GM11168 (cell line): ENCODE results near the gene WBP2.
"Not testable (repeated sequence)": the region's sequence is repeated elsewhere in the genome, so short reads cannot be mapped to it uniquely, and the experiment has no call there.

Experiments
- in situ Hi-C: fragments of 300-500 bp; cut with MboI; formaldehyde crosslinking; loops from one replicate; pipeline ENCODE4 v1.12.0; 2022; ENCODE audit warnings: low sequenced_read_pairs; ENCODE audit not compliant: unreplicated experiment

The WBP2 gene

DNA sequence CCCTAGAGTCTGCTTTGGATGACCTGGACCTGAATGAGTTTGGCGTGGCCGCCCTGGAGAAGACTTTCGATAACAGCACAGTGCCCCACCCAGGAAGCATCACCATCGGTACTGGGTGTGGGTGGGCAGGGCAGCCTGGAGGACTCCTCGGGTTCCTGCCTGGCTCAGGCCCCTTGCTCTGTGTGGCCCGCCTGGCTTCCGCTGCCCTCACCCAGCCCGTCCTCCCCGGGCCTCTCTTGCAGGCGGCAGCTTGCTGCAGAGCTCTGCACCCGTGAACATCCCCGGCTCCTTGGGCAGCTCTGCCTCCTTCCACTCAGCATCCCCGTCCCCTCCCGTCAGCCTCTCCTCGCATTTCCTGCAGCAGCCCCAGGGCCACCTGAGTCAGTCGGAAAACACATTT, 35.5 kb downstream of the WBP2 start:
- in situ Hi-C loops: no loop called here

DNA sequence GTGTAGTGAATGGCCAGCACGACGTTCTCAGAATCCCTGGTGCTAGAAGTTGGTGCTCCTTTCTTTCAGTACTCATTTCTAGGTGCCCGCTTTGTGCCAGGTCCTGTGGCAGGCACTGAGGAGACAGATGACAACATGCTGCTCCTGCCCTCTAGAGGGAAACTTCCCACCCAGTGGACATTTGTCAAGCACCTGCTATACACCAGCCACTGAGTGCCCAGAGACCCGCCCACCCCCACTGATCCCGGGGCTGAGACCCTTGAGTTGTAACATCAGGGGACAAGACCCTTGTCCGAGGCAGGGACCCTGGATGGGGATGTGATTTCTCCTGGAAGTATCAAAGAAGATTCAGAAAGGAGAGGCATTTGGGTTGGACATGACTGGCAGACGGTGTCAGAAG, 36.0 kb downstream of the WBP2 start:
- in situ Hi-C loops: no loop called here

- in situ Hi-C loops: no loop called here
Measured at GRCh38 chr17:75818326-75818885, 36.7 kb downstream of the WBP2 start.

GRCh38 chr17:75817571-75817970, 37.6 kb downstream of the WBP2 start:
- in situ Hi-C loops: no loop called here

- in situ Hi-C loops: no loop called here
Measured at GRCh38 chr17:75816693-75817092, 38.4 kb downstream of the WBP2 start.

GRCh38 chr17:75815399-75815798, 39.7 kb downstream of the WBP2 start:
- in situ Hi-C loops: no loop called here

GRCh38 chr17:75814900-75815373, 40.2 kb downstream of the WBP2 start:
- in situ Hi-C loops: no loop called here

DNA sequence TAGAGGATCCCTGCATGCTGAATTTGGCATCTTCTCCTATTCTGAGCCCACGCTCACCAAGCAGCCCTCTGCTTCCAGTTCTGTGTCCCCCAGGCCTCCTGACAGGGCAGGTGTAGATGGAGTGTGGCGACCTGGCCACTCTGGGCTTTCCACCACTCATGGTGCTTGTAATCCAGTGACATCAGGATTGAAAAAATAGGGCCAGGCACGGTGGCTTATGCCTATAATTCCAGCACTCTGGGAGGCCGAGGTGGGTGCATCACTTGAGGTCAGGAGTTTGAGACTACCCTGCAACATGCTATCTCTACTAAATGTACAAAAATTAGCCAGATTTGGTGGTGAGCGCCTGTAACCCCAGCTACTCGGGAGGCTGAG, 41.1 kb downstream of the WBP2 start:
- in situ Hi-C loops: no loop called here

DNA sequence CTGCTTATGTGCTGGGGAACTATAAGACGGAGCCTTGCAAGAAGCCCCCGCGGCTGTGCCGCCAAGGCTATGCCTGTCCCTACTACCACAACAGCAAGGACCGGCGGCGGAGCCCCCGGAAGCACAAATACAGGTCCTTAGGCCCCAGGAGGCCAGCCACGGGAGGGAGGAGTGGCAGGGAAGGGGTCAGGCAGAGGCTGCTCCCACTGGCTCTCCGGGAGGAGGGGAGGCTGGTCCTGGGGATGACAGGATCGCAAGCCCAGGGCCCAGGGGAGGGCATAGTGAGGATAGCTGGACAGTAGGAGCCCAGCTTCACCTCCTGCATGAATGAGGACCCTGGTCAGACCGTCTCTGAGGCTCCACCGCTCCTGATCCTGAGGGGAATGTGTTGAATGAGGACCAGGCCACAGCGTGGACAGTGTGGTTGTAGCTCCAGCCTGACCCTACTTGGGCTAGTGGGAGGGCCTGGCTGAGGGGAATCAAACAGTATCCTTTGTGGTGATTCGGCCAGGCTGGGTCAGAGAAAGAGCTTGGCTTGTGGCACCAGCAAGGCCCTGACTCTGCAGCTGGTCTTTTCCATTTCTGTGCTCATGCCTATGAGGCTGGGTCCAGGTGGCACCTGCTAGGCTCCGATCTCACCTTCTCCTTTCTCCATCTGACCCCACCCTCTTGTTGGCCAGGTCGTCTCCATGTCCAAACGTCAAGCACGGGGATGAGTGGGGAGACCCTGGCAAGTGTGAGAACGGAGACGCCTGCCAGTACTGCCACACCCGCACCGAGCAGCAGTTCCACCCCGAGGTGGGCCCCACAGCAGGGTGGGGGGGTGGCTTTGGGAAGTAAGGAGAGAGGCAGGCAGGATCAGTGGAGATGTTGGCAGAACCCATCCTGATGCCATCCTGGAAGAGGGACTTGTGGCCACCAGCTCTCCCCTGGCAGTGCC, 41.8 kb downstream of the WBP2 start:
- in situ Hi-C loops: no loop called here

- in situ Hi-C loops: no loop called here
Measured at GRCh38 chr17:75812096-75813013, 42.8 kb downstream of the WBP2 start.

- in situ Hi-C loops: no loop called here
Measured at GRCh38 chr17:75811174-75811573, 44.0 kb downstream of the WBP2 start.

- in situ Hi-C loops: not testable (repeated sequence)
Measured at GRCh38 chr17:75810756-75811155, 44.4 kb downstream of the WBP2 start.

- in situ Hi-C loops: no loop called here
Measured at GRCh38 chr17:75810216-75810615, 44.9 kb downstream of the WBP2 start.

GRCh38 chr17:75809631-75810111, 45.5 kb downstream of the WBP2 start:
- in situ Hi-C loops: no loop called here

DNA sequence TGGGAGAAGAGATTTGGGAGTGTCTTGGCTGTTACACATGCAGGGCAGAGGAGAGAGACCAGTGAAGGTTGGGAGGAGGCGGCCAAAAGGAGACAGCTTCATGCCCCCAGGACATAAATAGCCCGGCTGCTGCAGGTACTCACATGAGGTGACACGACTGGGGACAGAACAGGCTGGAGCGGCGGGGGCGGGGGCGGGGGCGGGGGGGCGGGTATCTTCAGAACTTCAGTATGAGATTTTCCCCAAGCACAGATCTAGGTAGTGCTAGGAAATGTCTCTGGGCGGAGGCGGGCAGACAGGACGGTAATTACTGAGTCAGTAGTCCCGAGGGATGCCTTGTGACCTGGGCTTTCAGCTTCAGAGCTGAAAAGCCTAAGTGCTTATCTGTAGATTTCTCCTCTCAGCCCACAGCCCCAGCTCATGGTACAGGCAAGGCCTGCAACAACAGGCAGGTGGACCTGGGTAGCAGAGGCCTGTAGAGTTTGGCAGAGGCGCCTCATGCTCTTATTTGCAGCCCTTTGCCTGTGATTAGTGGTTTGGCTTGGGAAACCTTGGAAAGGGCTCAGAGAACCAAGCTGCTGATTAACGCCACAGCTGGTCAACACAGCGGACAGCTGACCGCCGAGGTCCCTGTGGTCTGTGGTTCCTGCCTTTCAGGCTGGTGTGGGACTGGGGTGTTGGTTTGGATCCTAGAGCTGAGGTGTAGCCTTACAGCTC, 46.1 kb downstream of the WBP2 start:
- in situ Hi-C loops: no loop called here

DNA sequence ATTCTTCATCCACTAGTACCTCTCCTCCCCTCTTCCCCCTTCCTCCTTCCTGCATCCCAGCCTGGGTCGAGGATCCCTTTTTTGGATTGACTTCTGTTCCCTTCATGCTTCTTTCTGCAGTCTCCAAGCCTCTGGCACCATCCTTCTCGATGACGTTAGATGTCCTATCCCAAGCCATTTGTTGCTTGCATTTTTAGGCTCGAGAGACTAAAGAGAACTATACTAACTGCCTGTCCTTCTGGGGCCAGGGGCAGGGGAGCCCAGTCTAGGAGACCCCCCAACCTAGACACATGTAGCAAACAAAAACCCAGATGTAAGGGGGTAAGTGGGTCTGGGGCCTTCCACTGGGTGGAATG, 46.6 kb downstream of the WBP2 start:
- in situ Hi-C loops: no loop called here

GRCh38 chr17:75807861-75808260, 47.3 kb downstream of the WBP2 start:
- in situ Hi-C loops: no loop called here

DNA sequence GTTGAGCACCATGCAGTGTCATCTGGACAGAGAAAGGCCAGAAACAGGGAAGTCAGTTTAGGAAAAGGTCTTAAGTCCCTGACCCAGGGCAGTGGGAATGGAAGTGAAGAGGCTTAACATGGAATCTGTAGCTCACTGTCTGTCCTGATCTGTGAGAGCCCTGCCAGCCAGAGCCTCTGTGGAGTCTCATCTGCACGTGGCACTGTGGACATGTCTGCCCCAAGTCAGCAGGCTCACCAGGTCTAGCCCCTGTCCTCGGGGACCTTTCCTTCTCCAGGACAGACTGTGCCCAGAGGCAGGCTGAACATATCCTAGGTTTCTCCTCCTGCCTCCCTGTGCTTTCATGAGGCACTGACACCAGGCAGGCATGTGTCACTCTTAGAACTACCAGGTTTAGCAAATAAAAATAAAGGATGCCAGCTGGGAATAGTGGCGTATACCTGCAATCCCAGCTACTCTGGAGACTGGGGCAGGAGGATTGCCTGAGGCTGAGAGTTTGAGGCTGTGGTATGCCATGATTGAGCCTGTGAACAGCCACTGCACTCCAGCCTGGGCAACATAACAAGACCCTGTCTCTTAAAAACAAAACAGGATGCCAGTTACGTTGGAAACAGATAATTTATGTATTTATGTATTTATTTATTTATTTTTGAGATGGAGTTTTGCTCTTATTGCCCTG, 48.2 kb downstream of the WBP2 start:
- in situ Hi-C loops: no loop called here

- in situ Hi-C loops: no loop called here
Measured at GRCh38 chr17:75803883-75804282, 51.3 kb downstream of the WBP2 start.
